ENCODE data around the gene TMEM258.
A peak's percentile ranks its signal among the peaks of the same experiment; 100 is the strongest.

The TMEM258 gene

GRCh38 chr11:61778357-61778886, 14.0 kb downstream of the TMEM258 start:
- H3K27ac ChIP-seq (ENCODE audit: extremely low read depth, low read depth, low read length) = no peak overlapping the region
- TF ChIP-seq HOXC10 (CRISPR knock-in tag; IDR thresholded peaks at IDR 0.05) (no peak), ZFHX2 (tag by site-specific recombination; conservative IDR thresholded peaks at IDR 0.05) (peak; percentile 77), EGR2 (tag by site-specific recombination; IDR thresholded peaks at IDR 0.05; ENCODE audit: low read depth) (peak; percentile 70), ZNF398 (tag by site-specific recombination; IDR thresholded peaks at IDR 0.05) (no peak)
- H3K9me3 ChIP-seq (ENCODE audit: control insufficient read depth, insufficient read depth, low read depth, low read length) = no peaks in the 10 kb centered on the region
- no peaks in the 10 kb centered on the region for H3K4me1 ChIP-seq (ENCODE audit: control insufficient read depth, insufficient read depth, low read length)
- H3K4me3 ChIP-seq (ENCODE audit: low read depth, low read length) = no peak overlapping the region
- ChIA-PET CTCF (interaction anchor here (0.6 to 2.6 kb wide), 4 partner anchors 10 to 705 kb away, joined by 3 to 13 read pairs (median 3); no protein-coding TSS in a partner anchor), POLR2A (interaction anchor here (1.2 kb wide), 1 partner anchor 10 kb away, joined by 4 read pairs; no protein-coding TSS in a partner anchor)
- peaks cover 0 to 18% of the 10 kb centered on the region in 2 experiments; a peak in 1 of 3 replicates for H3K36me3 ChIP-seq (ENCODE audit: control insufficient read depth in 2 of 2, insufficient read depth in 1 of 2, low read length in 2 of 2)

GRCh38 chr11:61777234-61778090, 14.9 kb downstream of the TMEM258 start:
- Histone ChIP-seq H3K4me1 (ENCODE audit: control insufficient read depth, insufficient read depth, low read length) (no peaks in the 10 kb centered on the region), H3K4me3 (ENCODE audit: low read depth, low read length) (no peak overlapping the region), H3K27ac (ENCODE audit: extremely low read depth, low read depth, low read length) (no peak overlapping the region), H3K36me3 (ENCODE audit: control insufficient read depth in 2 of 2, insufficient read depth in 1 of 2, low read length in 2 of 2) (peaks cover 0 to 10% of the 10 kb centered on the region in 2 experiments; a peak in 1 of 3 replicates), H3K9me3 (ENCODE audit: control insufficient read depth, insufficient read depth, low read depth, low read length) (no peaks in the 10 kb centered on the region)
- TF ChIP-seq HIC1 (tag by site-specific recombination; IDR thresholded peaks at IDR 0.05) (0 out of 2 replicates have a peak, but pooled peaks have one; percentile 56), MYNN (tag by site-specific recombination; IDR thresholded peaks at IDR 0.05; ENCODE audit: borderline replicate concordance) (no peak)
- ChIA-PET CTCF (interaction anchor here (0.5 to 2.6 kb wide), 5 partner anchors 11 to 31 kb away, joined by 3 to 13 read pairs (median 3); no protein-coding TSS in a partner anchor), POLR2A (no interaction called here)

- POLR2A ChIA-PET = no interaction called here
- Histone ChIP-seq H3K4me1 (ENCODE audit: control insufficient read depth, insufficient read depth, low read length) (no peaks in the 10 kb centered on the region), H3K9me3 (ENCODE audit: control insufficient read depth, insufficient read depth, low read depth, low read length) (no peaks in the 10 kb centered on the region), H3K36me3 (ENCODE audit: control insufficient read depth in 2 of 2, insufficient read depth in 1 of 2, low read length in 2 of 2) (peaks cover 0 to 5% of the 10 kb centered on the region in 2 experiments; a peak in 1 of 3 replicates), H3K27ac (ENCODE audit: extremely low read depth, low read depth, low read length) (no peak overlapping the region), H3K4me3 (ENCODE audit: low read depth, low read length) (no peak overlapping the region)
- CTCF ChIA-PET = interaction anchor here (0.5 to 1.0 kb wide), 3 partner anchors 15 to 30 kb away, joined by 3 to 4 read pairs (median 3); no protein-coding TSS in a partner anchor
- TF ChIP-seq GLI2 (tag by site-specific recombination; IDR thresholded peaks at IDR 0.05; ENCODE audit: borderline replicate concordance, low read depth) = no peak
- TF ChIP-seq ZBTB11 (tag by site-specific recombination; conservative IDR thresholded peaks at IDR 0.05; ENCODE audit: low read depth) = no peak
- TF ChIP-seq ZNF274 (IDR thresholded peaks at IDR 0.05; ENCODE audit: low read length) = no peak
- no peak for TF ChIP-seq ZNF274 (tag by site-specific recombination; IDR thresholded peaks at IDR 0.05; ENCODE audit: borderline replicate concordance)
- TF ChIP-seq ZNF777 (tag by site-specific recombination; IDR thresholded peaks at IDR 0.05; ENCODE audit: borderline replicate concordance) = no peak
- TF ChIP-seq ZNF18 (tag by site-specific recombination; IDR thresholded peaks at IDR 0.05) = no peak
- 0 out of 2 replicates have a peak, but pooled peaks have one; percentile 9 for TF ChIP-seq CTCF (tag by site-specific recombination; IDR thresholded peaks at IDR 0.05)
Observed at GRCh38 chr11:61776561-61777075, 15.8 kb downstream of the TMEM258 start.

Data from HEK293 (cell line).